HG03520 (cell line): ENCODE measurements around the gene PARVG.
"Not testable (repeated sequence)": the region's sequence is repeated elsewhere in the genome, so short reads cannot be mapped to it uniquely, and the experiment has no call there.

Experiments used
- ATAC-seq: cut with Tn5 transposase; IDR thresholded peaks from one replicate; pipeline ENCODE4 v1.9.1; 2021; ENCODE audit warnings: mild to moderate bottlenecking, moderate library complexity; ENCODE audit not compliant: unreplicated experiment

Gene PARVG

GRCh38 chr22:44241121-44241520, 60.4 kb downstream of the PARVG start:
- not testable (repeated sequence) for ATAC-seq

- no peak for ATAC-seq
Observed at GRCh38 chr22:44242946-44243724, 62.4 kb downstream of the PARVG start.

- no peak for ATAC-seq
Observed at GRCh38 chr22:44243761-44244160, 63.0 kb downstream of the PARVG start.

- no peak for ATAC-seq
Observed at GRCh38 chr22:44244265-44244822, 63.6 kb downstream of the PARVG start.

GRCh38 chr22:44245438-44245837, 64.7 kb downstream of the PARVG start:
- no peak for ATAC-seq

- ATAC-seq: no peak
Observed at GRCh38 chr22:44245867-44246266, 65.1 kb downstream of the PARVG start.

- ATAC-seq: no peak
Observed at GRCh38 chr22:44246615-44247326, 66.0 kb downstream of the PARVG start.

- no peak for ATAC-seq
Observed at GRCh38 chr22:44247346-44247745, 66.6 kb downstream of the PARVG start.

- no peak for ATAC-seq
Observed at GRCh38 chr22:44247923-44248892, 67.5 kb downstream of the PARVG start.

GRCh38 chr22:44248926-44249325, 68.2 kb downstream of the PARVG start:
- ATAC-seq: no peak

GRCh38 chr22:44249376-44250147, 68.8 kb downstream of the PARVG start:
- ATAC-seq: no peak

- ATAC-seq: no peak
Observed at GRCh38 chr22:44254811-44255210, 74.1 kb downstream of the PARVG start.

GRCh38 chr22:44256085-44256484, 75.4 kb downstream of the PARVG start:
- ATAC-seq: no peak

GRCh38 chr22:44256556-44257485, 76.1 kb downstream of the PARVG start:
- no peak for ATAC-seq
